Uterus (tissue), 4 donors: ENCODE results near the gene CWF19L2. TPM values are rescaled to one million over a fixed set of nuclear protein-coding genes. Genes with fewer than 3 reads are reported as not detected.

ENCODE experiments used
- DNase-seq, 2 donors: peaks; one replicate each; pipeline ENCODE4 v3.0.0-alpha.2; 2019 to 2020
- H3K27ac ChIP-seq, 2 donors: fragments of 200-600 bp; sonication (generic); 1 replicate in 1 of 2; 2 replicates in 1 of 2; pipeline ENCODE4 v1.5.1; 2016 to 2018
- H3K27me3 ChIP-seq, 2 donors: fragments of 200-600 bp; sonication (generic); one replicate each; pipeline ENCODE4 v1.5.1; 2018 to 2019; ENCODE audit warnings: control low read depth in 1 of 2
- H3K36me3 ChIP-seq, 2 donors: fragments of 200-600 bp; sonication (generic); one replicate each; pipeline ENCODE4 v1.5.1; 2019; ENCODE audit warnings: control low read depth in 1 of 2
- H3K4me1 ChIP-seq, 2 donors: fragments of 200-600 bp; sonication (generic); one replicate each; pipeline ENCODE4 v1.5.1; 2018 to 2019; ENCODE audit warnings: control low read depth in 1 of 2
- H3K4me3 ChIP-seq, 2 donors: fragments of 200-600 bp; sonication (generic); 1 replicate in 1 of 2; 2 replicates in 1 of 2; pipeline ENCODE4 v1.5.1; 2018 to 2019; ENCODE audit warnings: mild to moderate bottlenecking in 1 of 2
- H3K9me3 ChIP-seq, 2 donors: fragments of 200-600 bp; sonication (generic); one replicate each; pipeline ENCODE4 v1.5.1; 2019; ENCODE audit warnings: control low read depth in 1 of 2
- CTCF ChIP-seq, 4 experiments: fragments of 200-600 bp in 2 of 4; fragments of 450-650 bp in 2 of 4; sonication (generic) in 2 of 4; IDR thresholded peaks; one replicate each; pipeline ENCODE4 v1.5.1; 2016 to 2019; ENCODE audit warnings: antibody characterized with exemption in 4 of 4, mild to moderate bottlenecking in 2 of 4, moderate library complexity in 1 of 4
- POLR2A ChIP-seq, 2 donors: fragments of 450-650 bp; IDR thresholded peaks; one replicate each; pipeline ENCODE4 v1.6.1; 2016; ENCODE audit warnings: antibody characterized with exemption in 2 of 2, mild to moderate bottlenecking in 1 of 2, moderate library complexity in 1 of 2
- intact Hi-C: fragments of 100-400 bp; cut with DNase I; formaldehyde crosslinking; loops from one replicate; pipeline ENCODE4 v1.15.1; 2023; ENCODE audit warnings: low total_unique reads
- total RNA-seq, 4 donors: library from RNA; depleted of rRNA in 3 of 4; stranded (reverse); fragments of >200 nt in 3 of 4; gene quantifications; one replicate each; pipeline versions ENCODE4 v1.1.0 to v1.2.4, GENCODE V29; 2014 to 2023
- donor health status: DM: yes; HTN: yes; CAD: no.

The CWF19L2 gene
- total RNA-seq, 4 donors from 2014 or later = 16.1 to 41.0 (median 27.8) TPM

- no peak for DNase-seq
- no peaks in the 10 kb centered on the region for H3K9me3 ChIP-seq
- H3K27ac ChIP-seq = no peak overlapping the region
- no peaks in the 10 kb centered on the region for H3K4me1 ChIP-seq
- H3K27me3 ChIP-seq = no peaks in the 10 kb centered on the region
- H3K4me3 ChIP-seq = no peak overlapping the region
- intact Hi-C loops = no loop called here
- no peaks in the 10 kb centered on the region for H3K36me3 ChIP-seq
- TF ChIP-seq POLR2A (IDR thresholded peaks at IDR 0.05) (no peak), CTCF (IDR thresholded peaks at IDR 0.05) (no peak)
Observed at GRCh38 chr11:107384144-107384852, 73.3 kb downstream of the CWF19L2 start.

GRCh38 chr11:107372439-107372838 is 85.2 kb downstream of the CWF19L2 start:
- Histone ChIP-seq H3K4me3 (no peak overlapping the region), H3K27me3 (no peaks in the 10 kb centered on the region), H3K4me1 (no peaks in the 10 kb centered on the region), H3K36me3 (no peaks in the 10 kb centered on the region), H3K27ac (no peak overlapping the region), H3K9me3 (no peaks in the 10 kb centered on the region)
- intact Hi-C loops = no loop called here
- TF ChIP-seq CTCF (IDR thresholded peaks at IDR 0.05) = no peak
- TF ChIP-seq POLR2A (IDR thresholded peaks at IDR 0.05) = no peak
- no peak for DNase-seq

- no peaks in the 10 kb centered on the region for H3K27me3 ChIP-seq
- H3K27ac ChIP-seq = peak overlapping the region in 1 of 2 donors; percentile 2
- H3K4me3 ChIP-seq = no peak overlapping the region
- no peaks in the 10 kb centered on the region for H3K4me1 ChIP-seq
- intact Hi-C loops = no loop called here
- no peaks in the 10 kb centered on the region for H3K9me3 ChIP-seq
- DNase-seq = no peak
- no peak for TF ChIP-seq POLR2A (IDR thresholded peaks at IDR 0.05)
- TF ChIP-seq CTCF (IDR thresholded peaks at IDR 0.05) = no peak
- H3K36me3 ChIP-seq = no peaks in the 10 kb centered on the region
Observed at GRCh38 chr11:107370390-107370789, 87.2 kb downstream of the CWF19L2 start.

GRCh38 chr11:107359701-107360100 is 97.9 kb downstream of the CWF19L2 start:
- H3K36me3 ChIP-seq = no peaks in the 10 kb centered on the region
- TF ChIP-seq POLR2A (IDR thresholded peaks at IDR 0.05) (no peak), CTCF (IDR thresholded peaks at IDR 0.05) (no peak)
- no peaks in the 10 kb centered on the region for H3K4me1 ChIP-seq
- intact Hi-C loops = no loop called here
- H3K4me3 ChIP-seq = no peak overlapping the region
- H3K9me3 ChIP-seq = no peaks in the 10 kb centered on the region
- no peaks in the 10 kb centered on the region for H3K27me3 ChIP-seq
- no peak overlapping the region for H3K27ac ChIP-seq
- no peak for DNase-seq

- Histone ChIP-seq H3K4me1 (no peaks in the 10 kb centered on the region), H3K27me3 (no peaks in the 10 kb centered on the region), H3K27ac (no peak overlapping the region), H3K4me3 (no peak overlapping the region), H3K9me3 (no peaks in the 10 kb centered on the region), H3K36me3 (no peaks in the 10 kb centered on the region)
- intact Hi-C loops = no loop called here
- no peak for DNase-seq
- TF ChIP-seq POLR2A (IDR thresholded peaks at IDR 0.05) (no peak), CTCF (IDR thresholded peaks at IDR 0.05) (no peak)
Observed at GRCh38 chr11:107357877-107358276, 99.7 kb downstream of the CWF19L2 start.
